Measurements from ENCODE around the gene KRT26.

KRT26 gene

GRCh38 chr17:40724656-40725055 is 47.3 kb downstream of the KRT26 start:
- DNase-seq: no peak

- DNase-seq: no peak
Observed at GRCh38 chr17:40722241-40722640, 49.8 kb downstream of the KRT26 start.

GRCh38 chr17:40720899-40721298 is 51.1 kb downstream of the KRT26 start:
- DNase-seq: no peak

- no peak for DNase-seq
Observed at GRCh38 chr17:40718930-40719329, 53.1 kb downstream of the KRT26 start.

- DNase-seq: no peak
Observed at GRCh38 chr17:40717776-40718175, 54.2 kb downstream of the KRT26 start.

Measured in stimulated activated CD4-positive, alpha-beta T cell treated with anti-CD3 and anti-CD28 coated beads, Interleukin-4, amount 100 ng/mL, for 1 hour (primary cell).